NCI-H510A (cell line): ENCODE data around the gene XYLB.

Experiments
- DNase-seq: peaks from one replicate; lab custom pipeline; 2025; lab: John Stamatoyannopoulos, UW

The XYLB gene

GRCh38 chr3:38364721-38365400 is 18.3 kb downstream of the XYLB start:
- no peak for DNase-seq

GRCh38 chr3:38365469-38366062 is 19.0 kb downstream of the XYLB start:
- DNase-seq = no peak

GRCh38 chr3:38366082-38366481 is 19.5 kb downstream of the XYLB start:
- DNase-seq = no peak

- no peak for DNase-seq
Observed at GRCh38 chr3:38367779-38368178, 21.2 kb downstream of the XYLB start.

- DNase-seq = no peak
Observed at GRCh38 chr3:38368238-38368637, 21.7 kb downstream of the XYLB start.

- DNase-seq = no peak
Observed at GRCh38 chr3:38369186-38369585, 22.6 kb downstream of the XYLB start.

GRCh38 chr3:38370149-38370548 is 23.6 kb downstream of the XYLB start:
- DNase-seq = no peak

GRCh38 chr3:38370861-38371260 is 24.3 kb downstream of the XYLB start:
- no peak for DNase-seq

GRCh38 chr3:38371541-38372213 is 25.1 kb downstream of the XYLB start:
- no peak for DNase-seq

- DNase-seq = no peak
Observed at GRCh38 chr3:38372214-38372601, 25.6 kb downstream of the XYLB start.

GRCh38 chr3:38374221-38374620 is 27.6 kb downstream of the XYLB start:
- no peak for DNase-seq

GRCh38 chr3:38375072-38375471 is 28.5 kb downstream of the XYLB start:
- DNase-seq = no peak

- DNase-seq = no peak
Observed at GRCh38 chr3:38375488-38376097, 29.0 kb downstream of the XYLB start.

- no peak for DNase-seq
Observed at GRCh38 chr3:38376098-38376816, 29.7 kb downstream of the XYLB start.

- no peak for DNase-seq
Observed at GRCh38 chr3:38379201-38379770, 32.7 kb downstream of the XYLB start.

- no peak for DNase-seq
Observed at GRCh38 chr3:38382506-38383080, 36.0 kb downstream of the XYLB start.

- DNase-seq = no peak
Observed at GRCh38 chr3:38383156-38383875, 36.7 kb downstream of the XYLB start.

- no peak for DNase-seq
Observed at GRCh38 chr3:38386992-38387750, 40.6 kb downstream of the XYLB start.

- DNase-seq = no peak
Observed at GRCh38 chr3:38387862-38388261, 41.3 kb downstream of the XYLB start.

GRCh38 chr3:38392604-38393163 is 46.1 kb downstream of the XYLB start:
- DNase-seq = no peak
